ENCODE results near the gene SLC9A1.
"Not testable (repeated sequence)": the region's sequence is repeated elsewhere in the genome, so short reads cannot be mapped to it uniquely, and the experiment has no call there.

Gene SLC9A1

GRCh38 chr1:27136236-27136551 is 18.7 kb downstream of the SLC9A1 start:
- in situ Hi-C loops (cut with HindIII; ENCODE audit: low sequenced_read_pairs): loop anchor here (5.0 kb wide), 1 partner anchor 99 kb away; no protein-coding TSS in a partner anchor

- in situ Hi-C loops (cut with HindIII; ENCODE audit: low sequenced_read_pairs): loop anchor here (5.0 kb wide), 1 partner anchor 98 kb away; no protein-coding TSS in a partner anchor
Measured at GRCh38 chr1:27135541-27136235, 19.2 kb downstream of the SLC9A1 start.

- in situ Hi-C loops (cut with HindIII; ENCODE audit: low sequenced_read_pairs): no loop called here
Measured at GRCh38 chr1:27133991-27134390, 20.9 kb downstream of the SLC9A1 start.

GRCh38 chr1:27133158-27133557 is 21.8 kb downstream of the SLC9A1 start:
- in situ Hi-C loops (cut with HindIII; ENCODE audit: low sequenced_read_pairs): no loop called here

- in situ Hi-C loops (cut with HindIII; ENCODE audit: low sequenced_read_pairs): no loop called here
Measured at GRCh38 chr1:27132624-27133023, 22.3 kb downstream of the SLC9A1 start.

GRCh38 chr1:27132147-27132546 is 22.8 kb downstream of the SLC9A1 start:
- in situ Hi-C loops (cut with HindIII; ENCODE audit: low sequenced_read_pairs): no loop called here

- in situ Hi-C loops (cut with HindIII; ENCODE audit: low sequenced_read_pairs): no loop called here
Measured at GRCh38 chr1:27130798-27131197, 24.1 kb downstream of the SLC9A1 start.

GRCh38 chr1:27129225-27129624 is 25.7 kb downstream of the SLC9A1 start:
- in situ Hi-C loops (cut with HindIII; ENCODE audit: low sequenced_read_pairs): no loop called here

GRCh38 chr1:27127419-27127818 is 27.5 kb downstream of the SLC9A1 start:
- in situ Hi-C loops (cut with HindIII; ENCODE audit: low sequenced_read_pairs): no loop called here

GRCh38 chr1:27126391-27126790 is 28.5 kb downstream of the SLC9A1 start:
- in situ Hi-C loops (cut with HindIII; ENCODE audit: low sequenced_read_pairs): no loop called here

- in situ Hi-C loops (cut with HindIII; ENCODE audit: low sequenced_read_pairs): not testable (repeated sequence)
Measured at GRCh38 chr1:27125125-27125524, 29.8 kb downstream of the SLC9A1 start.

- in situ Hi-C loops (cut with HindIII; ENCODE audit: low sequenced_read_pairs): no loop called here
Measured at GRCh38 chr1:27124405-27124804, 30.5 kb downstream of the SLC9A1 start.

GRCh38 chr1:27122652-27123051 is 32.3 kb downstream of the SLC9A1 start:
- in situ Hi-C loops (cut with HindIII; ENCODE audit: low sequenced_read_pairs): no loop called here

GRCh38 chr1:27120854-27121253 is 34.1 kb downstream of the SLC9A1 start:
- in situ Hi-C loops (cut with HindIII; ENCODE audit: low sequenced_read_pairs): no loop called here

GRCh38 chr1:27118440-27118689 is 36.6 kb downstream of the SLC9A1 start:
- in situ Hi-C loops (cut with HindIII; ENCODE audit: low sequenced_read_pairs): no loop called here

- in situ Hi-C loops (cut with HindIII; ENCODE audit: low sequenced_read_pairs): no loop called here
Measured at GRCh38 chr1:27117733-27118439, 37.0 kb downstream of the SLC9A1 start.

GRCh38 chr1:27116697-27117096 is 38.2 kb downstream of the SLC9A1 start:
- in situ Hi-C loops (cut with HindIII; ENCODE audit: low sequenced_read_pairs): no loop called here

GRCh38 chr1:27116232-27116631 is 38.7 kb downstream of the SLC9A1 start:
- in situ Hi-C loops (cut with HindIII; ENCODE audit: low sequenced_read_pairs): no loop called here

GRCh38 chr1:27114546-27114945 is 40.4 kb downstream of the SLC9A1 start:
- in situ Hi-C loops (cut with HindIII; ENCODE audit: low sequenced_read_pairs): no loop called here

GRCh38 chr1:27113861-27114260 is 41.1 kb downstream of the SLC9A1 start:
- in situ Hi-C loops (cut with HindIII; ENCODE audit: low sequenced_read_pairs): no loop called here

- in situ Hi-C loops (cut with HindIII; ENCODE audit: low sequenced_read_pairs): no loop called here
Measured at GRCh38 chr1:27111626-27112573, 43.0 kb downstream of the SLC9A1 start.
